Ectodermal cell (in vitro differentiated cells): ENCODE data around the gene SORCS3.

Experiments used
- H3K27ac ChIP-seq: 2 replicates; pipeline ENCODE4 v1.7.0; 2013; ENCODE audit warnings: mild to moderate bottlenecking, low read depth, low read length; ENCODE audit not compliant: insufficient read depth, poor library complexity, severe bottlenecking
- H3K27me3 ChIP-seq: 2 replicates; pipeline ENCODE4 v1.7.0; 2013; ENCODE audit warnings: mild to moderate bottlenecking, low read length; ENCODE audit not compliant: insufficient read depth, control insufficient read depth, poor library complexity, severe bottlenecking
- H3K36me3 ChIP-seq: one replicate; pipeline ENCODE4 v1.7.0; 2013; ENCODE audit warnings: low read length; ENCODE audit not compliant: control insufficient read depth, insufficient read depth
- H3K4me1 ChIP-seq: one replicate; pipeline ENCODE4 v1.7.0; 2013; ENCODE audit warnings: low read length; ENCODE audit not compliant: control insufficient read depth, insufficient read depth
- H3K4me3 ChIP-seq: 2 replicates; pipeline ENCODE4 v1.7.0; 2013; ENCODE audit warnings: low read depth, low read length, control low read depth; ENCODE audit not compliant: insufficient read depth
- H3K9me3 ChIP-seq: 2 replicates; pipeline ENCODE4 v1.7.0; 2013; ENCODE audit warnings: mild to moderate bottlenecking, low read length, moderate library complexity; ENCODE audit not compliant: control insufficient read depth
- WGBS, 2 experiments: methylation state at CpG; one replicate each; pipeline ENCODE4 v1.1.7; 2013; ENCODE audit warnings: missing lambda C conversion rate in 2 of 2; 5-methylcytosine and 5-hydroxymethylcytosine counted together

Gene SORCS3

GRCh38 chr10:105170521-105170920, 529.4 kb downstream of the SORCS3 start:
- no peak overlapping the region for H3K4me3 ChIP-seq
- H3K9me3 ChIP-seq = no peaks in the 10 kb centered on the region
- no peak overlapping the region for H3K27ac ChIP-seq
- no peaks in the 10 kb centered on the region for H3K36me3 ChIP-seq
- no peaks in the 10 kb centered on the region for H3K4me1 ChIP-seq
- no peaks in the 10 kb centered on the region for H3K27me3 ChIP-seq
- 100% methylated on average over 1 of the region's 1 CpG; no CpG with 5 or more reads in 1 of the 2 experiments for whole genome bisulfite sequencing, 2 experiments

- Histone ChIP-seq H3K27me3 (no peaks in the 10 kb centered on the region), H3K27ac (no peak overlapping the region), H3K4me1 (no peaks in the 10 kb centered on the region), H3K9me3 (no peaks in the 10 kb centered on the region), H3K4me3 (no peak overlapping the region), H3K36me3 (no peaks in the 10 kb centered on the region)
- WGBS, 2 experiments = 92 to 94% methylated on average over 2 of the region's 3 CpGs
Measured at GRCh38 chr10:105171945-105172344, 530.9 kb downstream of the SORCS3 start.

GRCh38 chr10:105181626-105182025, 540.5 kb downstream of the SORCS3 start:
- Histone ChIP-seq H3K36me3 (no peaks in the 10 kb centered on the region), H3K4me3 (no peak overlapping the region), H3K27me3 (no peaks in the 10 kb centered on the region), H3K4me1 (peaks cover 12% of the 10 kb centered on the region), H3K9me3 (no peaks in the 10 kb centered on the region), H3K27ac (no peak overlapping the region)

GRCh38 chr10:105183536-105183935, 542.4 kb downstream of the SORCS3 start:
- Histone ChIP-seq H3K36me3 (no peaks in the 10 kb centered on the region), H3K4me1 (peaks cover 16% of the 10 kb centered on the region), H3K27me3 (no peaks in the 10 kb centered on the region), H3K9me3 (no peaks in the 10 kb centered on the region), H3K27ac (no peak overlapping the region), H3K4me3 (no peak overlapping the region)
- WGBS, 2 experiments = 93 to 98% methylated on average over 4 of the region's 4 CpGs

GRCh38 chr10:105185161-105185560, 544.1 kb downstream of the SORCS3 start:
- Histone ChIP-seq H3K4me1 (peaks cover 16% of the 10 kb centered on the region), H3K27me3 (no peaks in the 10 kb centered on the region), H3K27ac (no peak overlapping the region), H3K36me3 (no peaks in the 10 kb centered on the region), H3K9me3 (no peaks in the 10 kb centered on the region), H3K4me3 (no peak overlapping the region)
- 94 to 95% methylated on average over 3 to 4 of the region's 4 CpGs for WGBS, 2 experiments

- Histone ChIP-seq H3K9me3 (no peaks in the 10 kb centered on the region), H3K4me3 (no peak overlapping the region), H3K36me3 (no peaks in the 10 kb centered on the region), H3K27me3 (no peaks in the 10 kb centered on the region), H3K27ac (no peak overlapping the region), H3K4me1 (peaks cover 13% of the 10 kb centered on the region)
- 87 to 92% methylated on average over 3 of the region's 3 CpGs for WGBS, 2 experiments
Measured at GRCh38 chr10:105187243-105187642, 546.2 kb downstream of the SORCS3 start.

- Histone ChIP-seq H3K9me3 (no peaks in the 10 kb centered on the region), H3K36me3 (no peaks in the 10 kb centered on the region), H3K4me1 (peaks cover 4% of the 10 kb centered on the region), H3K27ac (no peak overlapping the region), H3K27me3 (no peaks in the 10 kb centered on the region), H3K4me3 (no peak overlapping the region)
- WGBS, 2 experiments = 80 to 84% methylated on average over 6 of the region's 6 CpGs
Measured at GRCh38 chr10:105188737-105189462, 547.8 kb downstream of the SORCS3 start.

- H3K36me3 ChIP-seq = no peaks in the 10 kb centered on the region
- H3K9me3 ChIP-seq = no peaks in the 10 kb centered on the region
- 93 to 96% methylated on average over 2 of the region's 2 CpGs for WGBS, 2 experiments
- H3K27ac ChIP-seq = no peak overlapping the region
- no peaks in the 10 kb centered on the region for H3K27me3 ChIP-seq
- no peak overlapping the region for H3K4me3 ChIP-seq
- H3K4me1 ChIP-seq = peaks cover 4% of the 10 kb centered on the region
Measured at GRCh38 chr10:105189463-105189800, 548.3 kb downstream of the SORCS3 start.

- no peak overlapping the region for H3K27ac ChIP-seq
- H3K27me3 ChIP-seq = no peaks in the 10 kb centered on the region
- H3K4me1 ChIP-seq = peaks cover 4% of the 10 kb centered on the region
- H3K9me3 ChIP-seq = no peaks in the 10 kb centered on the region
- WGBS, 2 experiments = 94 to 95% methylated on average over 3 of the region's 4 CpGs
- no peaks in the 10 kb centered on the region for H3K36me3 ChIP-seq
- H3K4me3 ChIP-seq = no peak overlapping the region
Measured at GRCh38 chr10:105192146-105192545, 551.1 kb downstream of the SORCS3 start.

GRCh38 chr10:105192861-105193260, 551.8 kb downstream of the SORCS3 start:
- Histone ChIP-seq H3K27ac (no peak overlapping the region), H3K4me3 (no peak overlapping the region), H3K27me3 (no peaks in the 10 kb centered on the region), H3K9me3 (no peaks in the 10 kb centered on the region), H3K36me3 (no peaks in the 10 kb centered on the region), H3K4me1 (peaks cover under 1% of the 10 kb centered on the region)
- WGBS, 2 experiments = 85 to 92% methylated on average over 1 of the region's 2 CpGs

- 94 to 99% methylated on average over 4 of the region's 4 CpGs for WGBS, 2 experiments
- Histone ChIP-seq H3K36me3 (no peaks in the 10 kb centered on the region), H3K4me1 (no peaks in the 10 kb centered on the region)
Measured at GRCh38 chr10:105195831-105196230, 554.7 kb downstream of the SORCS3 start.

More at GRCh38 chr10:105195831-105196230, 554.7 kb downstream of the SORCS3 start:
- Histone ChIP-seq H3K9me3 (no peaks in the 10 kb centered on the region), H3K27ac (no peak overlapping the region), H3K27me3 (no peaks in the 10 kb centered on the region), H3K4me3 (no peak overlapping the region)
